ENCODE measurements around the gene CLTB. TPM values are rescaled to one million over a fixed set of nuclear protein-coding genes. Genes with fewer than 3 reads are reported as not detected.

CLTB gene
- total RNA-seq (2016; rRNA removed; fragmentation: Illumina TruSeq; extraction: Trizol) (30.7 and 33.8 TPM in 2 replicates), polyA plus RNA-seq (2011; rRNA removed) (23.3 and 24.8 TPM in 2 replicates), polyA minus RNA-seq (2011; rRNA and poly(A)+ RNA removed; ENCODE audit: low replicate concordance) (13.8 and 44.3 TPM in 2 replicates), Bru-seq, nascent RNA (percentile 51 among the genes with signal in this experiment), BruChase-seq, experiment 1, labeled RNA remaining after a 6-hour chase (percentile 62 among the genes with signal in this experiment), BruChase-seq, experiment 2, labeled RNA remaining after a 2-hour chase (percentile 51 among the genes with signal in this experiment)
- 29.6 and 37.0 TPM in 2 replicates for total RNA-seq (2016; cell fraction: cytosol; rRNA removed; fragmentation: Illumina TruSeq; extraction: Trizol; ENCODE audit: low read depth)
- total RNA-seq (2016; cell fraction: insoluble cytoplasmic fraction; rRNA removed; fragmentation: Illumina TruSeq; extraction: Trizol): 31.5 and 34.4 TPM in 2 replicates
- total RNA-seq (2016; cell fraction: membrane; rRNA removed; fragmentation: Illumina TruSeq; extraction: Trizol): 33.2 and 41.2 TPM in 2 replicates
- 15.1 and 15.7 TPM in 2 replicates for total RNA-seq (2016; cell fraction: nucleus; rRNA removed; fragmentation: Illumina TruSeq; extraction: Trizol)
- 27.1 and 35.6 TPM in 2 replicates for polyA plus RNA-seq (2011; cell fraction: cytosol; rRNA removed)
- polyA plus RNA-seq (2011; cell fraction: nucleus; rRNA removed): 29.2 and 30.5 TPM in 2 replicates
- polyA plus RNA-seq (2012): 14.8 and 24.0 TPM in 2 replicates
- 31.8 and 36.4 TPM in 2 replicates for polyA plus RNA-seq (2016; cell fraction: cytosol; fragmentation: Illumina TruSeq; extraction: Trizol; ENCODE audit: low read depth)
- 30.6 and 31.4 TPM in 2 replicates for polyA plus RNA-seq (2016; cell fraction: insoluble cytoplasmic fraction; fragmentation: Illumina TruSeq; extraction: Trizol; ENCODE audit: low read depth)
- 32.7 and 36.2 TPM in 2 replicates for polyA plus RNA-seq (2016; cell fraction: membrane; fragmentation: Illumina TruSeq; extraction: Trizol; ENCODE audit: low read depth)
- 28.4 and 29.1 TPM in 2 replicates for polyA plus RNA-seq (2016; cell fraction: nucleus; fragmentation: Illumina TruSeq; extraction: Trizol; ENCODE audit: insufficient read depth, low read depth)
- polyA minus RNA-seq (2011; cell fraction: cytosol; rRNA and poly(A)+ RNA removed): 9.0 and 12.0 TPM in 2 replicates
- polyA minus RNA-seq (2011; cell fraction: nucleus; rRNA and poly(A)+ RNA removed): 7.7 and 8.2 TPM in 2 replicates
- long read RNA-seq, experiment 1, transcript CLTB-202 (5 exons, 1,161 nt): major isoform, 19 of 26 reads
- long read RNA-seq, experiment 1, partial matches to known transcripts: 7 of 26 reads
- long read RNA-seq, experiment 1, other reads (novel, unspliced or antisense): 0 of 26 reads
- long read RNA-seq, experiment 2, transcript CLTB-202 (5 exons, 1,161 nt): major isoform, 47 of 84 reads
- long read RNA-seq, experiment 2, partial matches to known transcripts: 19 of 84 reads
- long read RNA-seq, experiment 2, other reads (novel, unspliced or antisense): 17 of 84 reads

- peak within 1 kb of the TSS; percentile 90 for H2AFZ ChIP-seq (ENCODE audit: low read length)
- ChIA-PET CTCF (ENCODE audit: low intra/inter-chr PET ratio, low total read pairs) (interaction anchor here (1.2 to 2.6 kb wide), 3 partner anchors 14 to 162 kb away, joined by 5 to 17 read pairs (median 6); partner anchors contain the start of gene FAF2), POLR2A (interaction anchor here (0.6 to 2.3 kb wide), 5 partner anchors 11 to 231 kb away, joined by 3 to 15 read pairs (median 3); partner anchors contain the start of genes RNF44 and TSPAN17)
- H3K9ac ChIP-seq (ENCODE audit: insufficient read depth, low read depth, low read length): peak within 1 kb of the TSS; percentile 81
- BruUV-seq (replicated peaks): no TSS peak
- WGBS (ENCODE audit: low lambda C conversion rate): 4% methylated on average over 15 of the region's 107 CpGs
- H3K27ac ChIP-seq (ENCODE audit: extremely low read length, insufficient read depth, low read length): peak within 1 kb of the TSS; percentile 30
- H3K36me3 ChIP-seq (replicated peaks in 1 of 2; ENCODE audit: control insufficient read depth in 1 of 2, insufficient read depth in 2 of 2, low read length in 2 of 2): no peaks in the 10 kb centered on the region
- no peaks in the 10 kb centered on the region for H3K79me2 ChIP-seq (ENCODE audit: insufficient read depth, low read length)
- DNase-seq (ENCODE audit: low spot score) (peak; percentile 74), ATAC-seq (peak; percentile 98), FAIRE-seq (peak; percentile 40)
- in situ Hi-C loops (cut with HindIII; ENCODE audit: extremely low pct_ligation_motif_present, low pct_unique_long_range_greater_than_20kb): loop anchor here (5.0 to 10.0 kb wide), 2 partner anchors 69 to 121 kb away; partner anchors contain the start of gene RNF44
- peaks cover 32% of the 10 kb centered on the region for H3K4me1 ChIP-seq (ENCODE audit: insufficient read depth, low read length)
- H3K4me3 ChIP-seq (replicated peaks in 1 of 3; ENCODE audit: insufficient read depth in 1 of 3, low read depth in 2 of 3, low read length in 3 of 3): peak within 1 kb of the TSS; percentile 75 to 85 (median 83)
- no peaks in the 10 kb centered on the region for H3K9me3 ChIP-seq (ENCODE audit: low read length)
- intact Hi-C loops (cut with micrococcal nuclease; ENCODE audit: unreplicated experiment): loop anchor here (1.0 to 10.0 kb wide), 3 partner anchors 32 to 133 kb away; partner anchors contain the start of genes CDHR2 and FAF2
- H4K20me1 ChIP-seq (ENCODE audit: insufficient read depth, low read length): no peaks in the 10 kb centered on the region
- peak within 1 kb of the TSS; percentile 96 for H3K4me2 ChIP-seq (ENCODE audit: low read depth, low read length)
- H3K27me3 ChIP-seq (ENCODE audit: control insufficient read depth in 1 of 2, insufficient read depth in 2 of 2, low read length in 2 of 2): no peaks in the 10 kb centered on the region
- TF ChIP-seq GTF2F1 (IDR thresholded peaks at IDR 0.05; ENCODE audit: low read length) (no peak), PLRG1 (conservative IDR thresholded peaks at IDR 0.05) (no peak), PBX2 (CRISPR knock-in tag; IDR thresholded peaks at IDR 0.05) (no peak), MXD4 (CRISPR knock-in tag; IDR thresholded peaks at IDR 0.05) (no peak), RERE (CRISPR knock-in tag; IDR thresholded peaks at IDR 0.05; ENCODE audit: low read depth) (no peak), FOXP1 (IDR thresholded peaks at IDR 0.05) (no peak), FOXP1 (CRISPR knock-in tag; IDR thresholded peaks at IDR 0.05) (no peak; the same call in 1 of the 2 replicates), NFE2 (CRISPR knock-in tag; IDR thresholded peaks at IDR 0.05) (no peak), ZNF629 (CRISPR knock-in tag; conservative IDR thresholded peaks at IDR 0.05) (no peak; the same call in 1 of the 2 replicates)
These were observed at the start of gene CLTB for GRCh38 chr5:176415952-176416924. Gene CLTB, minus strand, starts transcription at chr5:176416539. Its CDS starts 176 bp downstream, at chr5:176416363.

All from HepG2 (cell line).